Liver (tissue), 9 donors: ENCODE measurements around the gene GRIN1. TPM values are rescaled to one million over a fixed set of nuclear protein-coding genes. Genes with fewer than 3 reads are reported as not detected.
"Not testable (repeated sequence)": the region's sequence is repeated elsewhere in the genome, so short reads cannot be mapped to it uniquely, and the experiment has no call there.

Experiments used
- DNase-seq: peaks from one replicate; pipeline ENCODE4 v3.0.0-alpha.2; 2017; ENCODE audit warnings: low spot score
- H3K27ac ChIP-seq, 2 donors: one replicate each; pipeline ENCODE4 v1.7.0; 2013; ENCODE audit warnings: inconsistent platforms in 2 of 2, low read length in 2 of 2, control low read depth in 1 of 2, low read depth in 1 of 2, mild to moderate bottlenecking in 1 of 2
- H3K27me3 ChIP-seq, 4 donors: one replicate each; pipeline versions ENCODE4 v1.6.1 to v1.7.0; 2013; ENCODE audit warnings: low read length in 3 of 4, inconsistent platforms in 1 of 4, mild to moderate bottlenecking in 1 of 4, moderate library complexity in 1 of 4; ENCODE audit not compliant: control insufficient read depth in 4 of 4, insufficient read depth in 4 of 4
- H3K36me3 ChIP-seq, 4 donors: one replicate each; pipeline versions ENCODE4 v1.6.1 to v1.7.0; 2013; ENCODE audit warnings: low read length in 3 of 4, mild to moderate bottlenecking in 3 of 4, low read depth in 1 of 4, moderate library complexity in 1 of 4; ENCODE audit not compliant: control insufficient read depth in 4 of 4, insufficient read depth in 3 of 4
- H3K4me1 ChIP-seq, 4 donors: one replicate each; pipeline versions ENCODE4 v1.6.1 to v1.7.0; 2013; ENCODE audit warnings: low read length in 3 of 4, mild to moderate bottlenecking in 3 of 4, moderate library complexity in 1 of 4; ENCODE audit not compliant: control insufficient read depth in 4 of 4, insufficient read depth in 4 of 4
- H3K4me3 ChIP-seq, 3 donors: one replicate each; pipeline versions ENCODE4 v1.6.1 to v1.7.0; 2013; ENCODE audit warnings: low read length in 3 of 3, control low read depth in 1 of 3, low read depth in 1 of 3, mild to moderate bottlenecking in 1 of 3
- H3K9ac ChIP-seq, 2 donors: one replicate each; pipeline ENCODE4 v1.7.0; 2013; ENCODE audit warnings: low read length in 2 of 2, mild to moderate bottlenecking in 2 of 2, moderate library complexity in 2 of 2, control low read depth in 1 of 2, low read depth in 1 of 2
- H3K9me3 ChIP-seq, 4 donors: one replicate each; pipeline versions ENCODE4 v1.6.1 to v1.7.0; 2013; ENCODE audit warnings: low read length in 3 of 4; ENCODE audit not compliant: control insufficient read depth in 4 of 4
- ATF3 ChIP-seq: IDR thresholded peaks from 2 replicates; pipeline ENCODE4 v1.6.1; 2016; ENCODE audit warnings: antibody characterized with exemption
- EGR1 ChIP-seq, 2 donors: IDR thresholded peaks; 2 replicates each; pipeline ENCODE4 v1.6.1; 2016 to 2018; ENCODE audit warnings: antibody characterized with exemption in 2 of 2, low read depth in 2 of 2
- FOXA1 ChIP-seq: IDR thresholded peaks from 2 replicates; pipeline ENCODE4 v1.6.1; 2016; ENCODE audit warnings: antibody characterized with exemption
- HNF4A ChIP-seq, 2 donors: conservative IDR thresholded peaks; 2 replicates each; pipeline ENCODE4 v1.6.1; 2016; ENCODE audit warnings: antibody characterized with exemption in 2 of 2, mild to moderate bottlenecking in 2 of 2
- JUND ChIP-seq, 2 donors: IDR thresholded peaks; 2 replicates each; pipeline ENCODE4 v1.6.1; 2016; ENCODE audit warnings: antibody characterized with exemption in 2 of 2
- MAX ChIP-seq: IDR thresholded peaks from 2 replicates; pipeline ENCODE4 v1.6.1; 2016; ENCODE audit warnings: antibody characterized with exemption
- NR2F2 ChIP-seq: IDR thresholded peaks from 2 replicates; pipeline ENCODE4 v1.6.1; 2016; ENCODE audit warnings: antibody characterized with exemption
- RAD21 ChIP-seq, 2 donors: IDR thresholded peaks; 2 replicates each; pipeline ENCODE4 v1.6.1; 2016; ENCODE audit warnings: antibody characterized with exemption in 2 of 2, mild to moderate bottlenecking in 2 of 2
- RXRA ChIP-seq, 2 donors: IDR thresholded peaks; 2 replicates each; pipeline ENCODE4 v1.6.1; 2017 to 2018; ENCODE audit warnings: antibody characterized with exemption in 2 of 2, mild to moderate bottlenecking in 1 of 2
- YY1 ChIP-seq: IDR thresholded peaks from 2 replicates; pipeline ENCODE4 v1.6.1; 2016; ENCODE audit warnings: antibody characterized with exemption, mild to moderate bottlenecking
- WGBS: extraction: QIAGEN DNeasy Blood & Tissue Kit; methylation state at CpG from one replicate; pipeline ENCODE4 v1.1.7; 2013; 5-methylcytosine and 5-hydroxymethylcytosine counted together
- polyA plus RNA-seq, 2 donors: library from polyadenylated mRNA; stranded (reverse) in 1 of 2; unstranded in 1 of 2; fragments of 200-250 nt in 1 of 2; fragments of >200 nt in 1 of 2; fragmentation: Nextera tagmentation in 1 of 2; extraction: Ambion mirVana in 1 of 2; gene quantifications; one replicate each; pipeline versions ENCODE4 v1.2.1 to v1.2.3, GENCODE V29; 2013 to 2015
- total RNA-seq, 2 donors: library from RNA; depleted of rRNA; stranded (reverse); fragments of >200 nt; gene quantifications; one replicate each; pipeline ENCODE4 v1.2.3, GENCODE V29; 2014
- TF ChIP-seq, protein P1 (sequence below): IDR thresholded peaks from 2 replicates; pipeline ENCODE4 v1.6.1; 2016; ENCODE audit warnings: antibody characterized with exemption, mild to moderate bottlenecking
- donor health status: healthy.
- donor health status: healthy.
- donor health status: healthy.
- donor health status: healthy.
- donor health status: healthy.

GRIN1 gene
- total and polyA plus RNA-seq, 4 donors = 0.05 TPM; not detected in 3

GRCh38 chr9:137117269-137117731 is 21.7 kb upstream of the GRIN1 start:
- no peak for DNase-seq
- Histone ChIP-seq H3K36me3 (peaks cover 0 to 3% (median under 1%) of the 10 kb centered on the region in 4 donors), H3K9ac (no peak overlapping the region), H3K27ac (no peak overlapping the region), H3K4me3 (no peak overlapping the region), H3K27me3 (no peaks in the 10 kb centered on the region), H3K4me1 (peaks cover 4 to 7% (median 5%) of the 10 kb centered on the region in 4 donors), H3K9me3 (no peaks in the 10 kb centered on the region)
- TF ChIP-seq FOXA1 = no peak
- no peak for TF ChIP-seq RAD21 (IDR thresholded peaks at IDR 0.05)
- no peak for TF ChIP-seq RXRA (IDR thresholded peaks at IDR 0.05)
- no peak for TF ChIP-seq YY1
- no peak for TF ChIP-seq NR2F2
- no peak for TF ChIP-seq ATF3
- 70% methylated on average over 15 of the region's 15 CpGs for WGBS

DNA sequence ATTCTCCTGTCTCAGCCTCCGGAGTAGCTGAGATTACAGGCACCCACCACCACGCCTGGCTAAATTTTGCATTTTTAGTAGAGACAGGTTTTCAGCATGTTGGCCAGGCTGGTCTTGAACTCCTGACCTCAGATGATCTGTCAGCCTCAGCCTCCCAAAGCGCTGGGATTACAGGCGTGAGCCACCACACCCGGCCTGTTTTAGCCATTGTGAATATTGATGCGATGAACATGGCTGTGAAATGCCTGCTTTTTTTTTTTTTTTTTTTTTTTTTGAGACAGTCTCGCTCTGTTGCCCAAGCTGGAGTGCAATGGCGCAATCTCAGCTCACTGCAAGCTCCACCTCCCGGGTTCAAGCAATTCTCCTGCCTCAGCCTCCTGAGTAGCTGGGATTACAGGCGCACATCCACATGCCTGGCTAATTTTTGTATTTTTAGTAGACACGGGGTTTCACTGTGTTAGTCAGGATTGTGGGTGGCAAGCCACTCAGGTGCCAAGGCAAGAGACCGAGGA is 20.8 kb upstream of the GRIN1 start:
- not testable (repeated sequence) for H3K9me3 ChIP-seq, DNase-seq, H3K4me1 ChIP-seq, H3K4me3 ChIP-seq, H3K9ac ChIP-seq, H3K27ac ChIP-seq, H3K27me3 ChIP-seq, H3K36me3 ChIP-seq
- 77% methylated on average over 12 of the region's 12 CpGs for WGBS

DNA sequence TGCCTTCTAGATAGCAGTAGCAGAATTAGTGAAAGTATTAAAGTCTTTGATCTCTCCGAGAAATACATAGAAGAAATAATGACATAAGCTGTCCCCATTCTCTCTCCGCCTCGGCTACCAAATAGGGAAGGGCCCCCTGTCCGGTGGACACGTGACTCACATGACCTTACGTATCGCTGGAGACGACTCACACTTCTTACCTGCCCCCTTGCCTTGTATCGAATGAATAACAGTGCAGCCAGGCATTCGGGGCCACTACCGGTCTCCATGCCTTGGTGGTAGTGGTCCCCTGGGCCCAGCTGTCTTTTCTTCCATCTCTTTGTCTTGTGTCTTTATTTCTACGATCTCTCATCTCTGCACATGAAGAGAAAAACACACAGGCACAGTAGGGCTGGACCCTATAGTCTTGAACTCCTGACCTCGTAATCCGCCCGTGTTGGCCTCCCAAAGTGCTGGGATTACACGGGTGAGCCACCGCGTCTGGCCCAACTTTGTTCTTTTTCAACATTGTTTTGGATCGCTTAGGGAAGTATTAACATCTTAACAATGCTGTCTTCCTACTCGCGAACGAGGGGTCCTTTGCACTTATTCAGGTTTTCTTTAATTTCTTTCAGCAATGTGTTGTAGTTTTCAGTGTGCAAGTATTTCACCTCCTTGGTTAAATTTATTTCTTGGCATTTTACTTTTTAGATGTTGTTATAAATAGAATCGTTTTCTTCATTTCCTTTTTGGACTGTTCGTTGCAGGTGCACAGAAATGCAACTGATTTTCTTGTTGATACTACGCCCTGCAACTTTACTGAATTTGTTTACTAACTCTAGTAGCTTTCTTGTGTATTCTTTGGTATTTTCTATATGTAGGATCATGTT is 16.8 kb upstream of the GRIN1 start:
- H3K36me3 ChIP-seq, H3K9me3 ChIP-seq, H3K9ac ChIP-seq, H3K4me1 ChIP-seq, H3K4me3 ChIP-seq, DNase-seq, H3K27me3 ChIP-seq, H3K27ac ChIP-seq: not testable (repeated sequence)
- WGBS = 77% methylated on average over 25 of the region's 25 CpGs

DNA sequence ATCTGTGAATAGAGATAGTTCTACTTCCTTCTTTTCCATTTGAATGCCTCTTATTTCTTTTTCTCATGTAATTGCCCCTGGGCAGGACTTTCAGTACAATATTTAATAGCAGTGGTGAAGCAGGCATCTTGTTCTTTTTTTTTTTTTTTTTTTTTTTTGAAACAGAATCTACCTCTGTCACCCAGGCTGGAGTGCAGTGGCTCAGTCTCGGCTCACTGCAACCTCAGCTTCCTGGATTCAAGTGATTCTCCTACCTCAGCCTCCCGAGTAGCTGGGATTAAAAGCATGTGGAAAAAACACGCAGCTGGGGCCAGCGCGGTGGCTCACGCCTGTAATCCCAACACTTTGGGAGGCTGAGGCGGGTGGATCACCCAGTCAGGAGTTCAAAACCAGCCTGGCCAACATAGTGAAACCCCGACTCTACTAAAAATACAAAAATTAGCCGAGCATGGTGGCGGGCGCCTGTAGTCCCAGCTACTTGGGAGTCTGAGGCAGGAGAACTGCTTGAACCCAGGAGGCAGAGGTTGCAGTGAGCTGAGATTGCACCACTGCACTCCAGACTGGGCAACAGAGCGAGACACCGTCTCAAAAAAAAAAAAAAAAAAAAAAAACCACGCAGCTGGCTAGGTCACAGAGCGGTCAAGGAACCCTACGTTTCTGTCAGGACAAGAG is 16.0 kb upstream of the GRIN1 start:
- not testable (repeated sequence) for H3K9me3 ChIP-seq, H3K27ac ChIP-seq, H3K36me3 ChIP-seq, H3K9ac ChIP-seq, H3K27me3 ChIP-seq, DNase-seq, H3K4me1 ChIP-seq, H3K4me3 ChIP-seq
- 89% methylated on average over 16 of the region's 16 CpGs for WGBS

DNA sequence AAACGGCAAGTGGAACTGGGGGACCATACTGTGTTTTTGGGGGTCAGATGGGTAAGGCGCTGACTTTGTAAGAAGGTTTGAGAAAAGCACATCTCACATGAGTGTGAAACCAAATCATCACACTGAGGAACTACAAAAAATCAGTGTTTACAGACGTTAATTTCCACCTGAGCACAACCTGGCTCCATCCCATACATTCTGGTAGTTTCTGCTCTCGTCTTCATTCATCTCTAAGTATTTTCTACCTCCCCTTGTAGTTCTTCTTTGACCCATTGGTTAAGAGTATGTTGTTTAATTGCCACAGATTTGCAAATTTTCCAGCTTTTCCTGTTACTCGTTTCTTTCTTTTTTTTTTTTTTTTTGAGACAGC is 15.5 kb upstream of the GRIN1 start:
- no peaks in the 10 kb centered on the region for H3K27me3 ChIP-seq
- 80% methylated on average over 5 of the region's 5 CpGs for WGBS
- peaks cover 0 to 15% (median 8%) of the 10 kb centered on the region in 4 donors for H3K4me1 ChIP-seq
- H3K4me3 ChIP-seq = no peak overlapping the region
- H3K9ac ChIP-seq = no peak overlapping the region
- no peaks in the 10 kb centered on the region for H3K9me3 ChIP-seq
- H3K36me3 ChIP-seq = no peaks in the 10 kb centered on the region
- no peak overlapping the region for H3K27ac ChIP-seq
- DNase-seq = no peak
- TF ChIP-seq YY1 = no peak
- no peak for TF ChIP-seq RXRA (IDR thresholded peaks at IDR 0.05)
- no peak for TF ChIP-seq MAX
- TF ChIP-seq JUND (IDR thresholded peaks at IDR 0.05) = no peak
- no peak for TF ChIP-seq FOXA1
- TF ChIP-seq, protein P1, sequence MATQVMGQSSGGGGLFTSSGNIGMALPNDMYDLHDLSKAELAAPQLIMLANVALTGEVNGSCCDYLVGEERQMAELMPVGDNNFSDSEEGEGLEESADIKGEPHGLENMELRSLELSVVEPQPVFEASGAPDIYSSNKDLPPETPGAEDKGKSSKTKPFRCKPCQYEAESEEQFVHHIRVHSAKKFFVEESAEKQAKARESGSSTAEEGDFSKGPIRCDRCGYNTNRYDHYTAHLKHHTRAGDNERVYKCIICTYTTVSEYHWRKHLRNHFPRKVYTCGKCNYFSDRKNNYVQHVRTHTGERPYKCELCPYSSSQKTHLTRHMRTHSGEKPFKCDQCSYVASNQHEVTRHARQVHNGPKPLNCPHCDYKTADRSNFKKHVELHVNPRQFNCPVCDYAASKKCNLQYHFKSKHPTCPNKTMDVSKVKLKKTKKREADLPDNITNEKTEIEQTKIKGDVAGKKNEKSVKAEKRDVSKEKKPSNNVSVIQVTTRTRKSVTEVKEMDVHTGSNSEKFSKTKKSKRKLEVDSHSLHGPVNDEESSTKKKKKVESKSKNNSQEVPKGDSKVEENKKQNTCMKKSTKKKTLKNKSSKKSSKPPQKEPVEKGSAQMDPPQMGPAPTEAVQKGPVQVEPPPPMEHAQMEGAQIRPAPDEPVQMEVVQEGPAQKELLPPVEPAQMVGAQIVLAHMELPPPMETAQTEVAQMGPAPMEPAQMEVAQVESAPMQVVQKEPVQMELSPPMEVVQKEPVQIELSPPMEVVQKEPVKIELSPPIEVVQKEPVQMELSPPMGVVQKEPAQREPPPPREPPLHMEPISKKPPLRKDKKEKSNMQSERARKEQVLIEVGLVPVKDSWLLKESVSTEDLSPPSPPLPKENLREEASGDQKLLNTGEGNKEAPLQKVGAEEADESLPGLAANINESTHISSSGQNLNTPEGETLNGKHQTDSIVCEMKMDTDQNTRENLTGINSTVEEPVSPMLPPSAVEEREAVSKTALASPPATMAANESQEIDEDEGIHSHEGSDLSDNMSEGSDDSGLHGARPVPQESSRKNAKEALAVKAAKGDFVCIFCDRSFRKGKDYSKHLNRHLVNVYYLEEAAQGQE = no peak
- no peak for TF ChIP-seq HNF4A (conservative IDR thresholded peaks at IDR 0.05)
- TF ChIP-seq EGR1 (IDR thresholded peaks at IDR 0.05; ENCODE audit: low read depth in 2 of 2) = no peak
